ENCODE results near the gene CTIF.

The CTIF gene

DNA sequence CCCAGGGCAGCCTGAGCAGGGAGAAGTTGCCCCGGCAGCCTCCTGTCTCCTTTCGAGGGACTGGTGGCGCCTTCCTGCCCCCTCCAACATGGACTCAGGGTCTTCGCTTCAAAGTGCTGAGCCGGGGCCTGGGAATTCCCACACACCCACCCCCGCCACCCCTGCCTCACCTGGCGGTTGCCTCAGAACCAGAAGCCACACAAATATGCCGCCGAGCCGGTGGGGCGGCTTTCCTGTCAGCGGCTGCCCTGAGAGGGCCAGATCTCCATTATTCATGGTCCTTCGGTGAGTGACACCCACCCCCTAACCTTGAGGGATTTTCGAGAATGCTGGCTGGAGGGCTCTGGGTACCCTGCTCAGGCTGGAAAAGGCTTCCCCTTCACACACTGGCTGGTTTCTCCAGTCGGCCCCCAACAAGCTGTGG lies 340.2 kb downstream of the CTIF start:
- no peak for DNase-seq

DNA sequence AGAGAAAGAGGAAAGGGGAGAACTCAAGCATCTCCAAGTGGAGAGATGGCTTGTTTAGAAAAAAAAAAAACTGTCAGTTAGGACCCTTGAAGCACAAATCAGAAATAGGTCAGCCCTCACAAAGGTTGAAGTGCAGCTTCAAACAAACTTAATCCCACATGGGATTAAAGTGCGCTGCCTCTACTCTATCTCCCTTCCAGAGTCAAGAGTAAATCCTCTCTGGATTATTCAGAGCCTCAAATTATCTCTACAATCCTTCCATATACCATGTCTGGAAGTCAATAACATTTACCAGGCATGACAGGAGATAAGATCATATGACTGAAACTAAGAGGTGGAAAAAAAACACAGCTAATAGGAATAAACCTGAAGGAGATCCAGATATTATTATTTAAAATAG lies 342.1 kb downstream of the CTIF start:
- no peak for DNase-seq

DNA sequence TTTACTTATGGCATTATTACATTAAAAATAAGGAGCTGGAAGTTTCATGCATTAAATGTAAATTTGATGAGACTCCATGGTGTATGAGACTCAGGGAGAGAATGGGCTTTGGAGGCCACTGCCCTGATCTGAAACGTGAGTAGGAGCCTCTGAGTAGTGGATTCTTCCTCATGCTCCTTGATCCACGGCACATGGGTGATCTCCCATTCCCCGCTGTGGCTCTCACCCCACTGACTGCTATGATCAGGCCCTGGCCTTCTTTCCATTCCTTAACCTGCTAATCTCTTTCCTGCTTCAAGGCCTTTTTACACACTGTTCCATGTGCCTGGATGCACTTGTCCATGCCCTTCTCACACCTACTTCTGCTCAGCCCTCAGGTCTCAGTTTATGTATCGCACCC lies 343.5 kb downstream of the CTIF start:
- no peak for DNase-seq

DNA sequence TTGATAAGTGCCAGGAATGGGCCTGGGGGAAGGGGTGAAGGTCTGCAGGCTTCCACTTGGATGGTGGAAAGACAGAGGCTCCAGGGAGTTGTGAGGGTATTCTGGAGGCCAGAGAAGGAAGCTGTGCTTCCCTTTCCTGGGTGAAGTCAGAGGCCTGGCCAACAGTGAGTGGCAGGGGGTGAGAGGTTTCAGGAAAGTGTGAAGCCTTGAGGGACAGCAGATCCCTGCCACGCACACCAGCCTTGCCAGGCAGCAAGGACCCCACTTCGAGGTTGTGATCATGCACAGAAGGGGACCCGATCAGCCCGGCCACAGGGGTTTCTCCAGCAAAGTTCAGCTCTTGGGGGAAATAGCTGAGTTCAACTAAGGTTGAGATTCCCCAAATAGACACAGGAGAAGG lies 345.5 kb downstream of the CTIF start:
- no peak for DNase-seq

DNA sequence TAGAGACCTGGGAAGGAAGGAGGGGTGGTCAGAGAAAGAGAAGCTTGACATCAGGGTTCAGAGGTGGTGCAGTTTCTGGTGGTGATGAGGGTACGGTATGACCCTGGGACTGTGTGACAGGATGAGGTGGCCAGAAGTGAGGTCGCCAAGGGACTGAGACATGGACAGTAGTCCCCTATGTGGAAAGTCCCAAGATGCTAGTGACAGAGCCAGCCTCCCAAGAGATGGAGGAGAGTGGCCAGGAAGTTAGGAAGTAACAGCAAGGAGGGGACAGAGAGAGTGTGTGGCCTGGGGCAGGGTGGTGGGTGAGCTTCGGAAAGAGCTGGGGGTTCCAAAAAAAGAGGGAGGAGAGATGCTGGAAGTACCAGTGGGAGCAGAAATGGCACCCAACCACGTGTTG lies 345.9 kb downstream of the CTIF start:
- no peak for DNase-seq

DNA sequence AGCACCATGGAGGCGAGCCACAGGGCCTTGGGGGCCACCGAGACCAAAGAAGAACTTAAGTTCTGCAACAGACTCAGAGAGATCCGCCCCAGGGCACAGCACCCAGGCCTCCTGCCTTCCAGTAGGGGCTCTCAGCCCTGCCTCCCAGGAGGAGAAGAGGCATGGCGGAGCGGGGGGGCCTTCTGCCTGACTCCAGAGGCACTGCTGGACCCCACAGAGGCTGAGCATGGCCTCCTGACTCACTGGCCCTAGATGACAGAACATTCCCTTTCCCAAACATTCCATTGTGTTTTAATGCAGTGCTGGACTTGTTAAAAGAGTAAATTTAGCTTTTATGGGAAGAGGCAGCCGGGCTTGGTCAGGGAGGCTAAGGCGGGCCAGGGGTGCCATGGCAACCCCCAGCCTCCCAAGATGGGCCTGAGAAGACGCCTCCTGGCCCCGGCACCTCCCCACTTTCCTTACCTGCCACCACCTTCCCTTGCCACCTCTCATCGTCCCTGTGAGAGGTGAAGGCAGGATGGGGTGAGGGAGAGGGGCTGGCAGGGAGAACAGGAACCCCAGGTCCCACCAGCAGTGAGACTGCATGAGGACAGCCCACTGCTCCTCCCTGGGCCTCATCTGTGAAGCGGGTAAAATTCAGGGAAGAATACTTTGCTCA lies 346.6 kb downstream of the CTIF start:
- no peak for DNase-seq

DNA sequence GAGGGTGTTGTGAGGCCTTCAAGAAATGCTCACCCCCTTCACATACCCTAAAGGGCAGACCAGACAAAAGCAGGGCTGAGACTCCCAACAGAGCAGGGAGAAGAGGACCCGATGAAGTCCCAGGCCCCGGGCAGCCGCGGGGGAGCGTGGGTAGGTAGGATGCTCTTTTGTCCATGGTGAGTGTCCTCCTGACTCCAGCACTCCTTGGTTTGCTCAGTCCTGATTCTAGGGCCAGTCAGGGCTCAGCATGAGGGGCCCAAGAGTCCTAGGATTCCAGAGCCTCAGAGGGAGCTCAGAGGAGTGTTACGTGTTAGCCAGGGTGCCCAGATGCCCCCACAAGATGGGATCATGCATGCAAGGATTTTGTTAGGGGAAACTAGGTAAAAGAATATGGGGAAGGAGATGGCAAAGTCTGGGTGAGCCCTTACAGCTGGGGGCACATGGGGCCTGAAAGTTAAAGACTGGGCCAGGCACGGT lies 347.1 kb downstream of the CTIF start:
- no peak for DNase-seq

DNA sequence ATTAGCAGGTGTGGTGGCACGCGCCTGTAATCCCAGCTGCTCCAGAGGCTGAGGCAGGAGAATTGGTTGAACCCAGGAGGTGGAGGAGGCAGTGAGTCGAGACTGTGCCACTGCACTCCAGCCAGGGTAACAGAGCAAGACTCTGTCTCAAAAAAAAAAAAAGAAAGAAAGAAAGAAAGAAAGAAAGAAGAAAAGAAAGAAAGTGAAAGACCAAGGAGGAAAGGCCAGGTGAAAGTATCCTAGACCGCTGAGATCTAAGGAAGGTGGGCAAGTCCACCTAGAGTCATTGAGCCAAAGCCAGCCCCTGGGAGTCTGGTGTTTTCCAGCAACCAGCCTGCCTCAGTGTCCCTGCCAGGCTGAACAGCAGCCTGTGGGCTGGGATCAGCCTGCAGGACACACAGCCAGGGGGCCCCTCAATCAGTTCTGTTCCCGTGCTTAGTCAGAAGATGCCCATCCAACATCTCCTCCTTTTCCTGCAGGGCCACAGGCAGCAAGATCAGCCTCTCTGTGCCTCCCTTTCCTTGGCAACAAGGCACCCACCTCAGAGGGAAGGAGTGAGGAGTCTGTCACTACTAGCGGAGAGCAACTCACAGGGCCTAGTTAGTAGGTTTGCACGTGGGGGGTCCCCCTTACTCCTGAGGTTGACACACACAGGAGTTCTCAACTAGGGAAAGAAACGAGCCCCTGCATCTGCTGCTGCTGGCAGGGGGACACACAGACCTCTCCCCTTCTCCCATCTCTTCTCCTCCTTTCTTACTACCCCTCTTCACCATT lies 347.9 kb downstream of the CTIF start:
- no peak for DNase-seq

DNA sequence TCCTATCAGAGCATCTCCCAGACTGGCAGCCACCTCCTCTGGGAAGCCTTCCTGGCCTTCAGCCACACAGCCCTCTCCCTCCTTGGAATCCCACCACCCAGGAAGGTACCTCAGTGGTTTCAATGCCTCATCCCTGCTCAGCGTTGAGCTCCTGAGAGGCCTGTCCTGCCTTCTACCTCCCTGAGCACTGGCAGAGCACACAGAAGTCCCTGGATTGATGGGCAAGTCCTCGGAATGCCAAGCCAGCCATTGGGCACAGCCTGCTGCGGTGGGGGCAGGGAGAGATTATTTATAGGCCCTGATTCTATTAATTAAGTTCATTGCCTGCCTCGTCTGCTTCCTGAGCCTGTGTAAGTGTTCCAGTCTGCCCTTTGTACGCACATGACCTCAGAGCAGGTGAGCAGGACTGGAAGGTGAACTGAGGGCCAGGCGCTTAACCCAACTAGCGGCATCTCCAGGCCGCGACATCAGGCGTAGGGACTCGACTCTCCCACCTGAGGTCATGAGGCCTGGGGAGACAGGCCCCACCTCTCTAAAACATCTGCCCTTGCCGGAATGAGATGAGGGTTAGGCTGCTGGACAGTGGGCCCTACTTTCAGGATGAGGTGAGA lies 348.6 kb downstream of the CTIF start:
- DNase-seq, result no peak

DNA sequence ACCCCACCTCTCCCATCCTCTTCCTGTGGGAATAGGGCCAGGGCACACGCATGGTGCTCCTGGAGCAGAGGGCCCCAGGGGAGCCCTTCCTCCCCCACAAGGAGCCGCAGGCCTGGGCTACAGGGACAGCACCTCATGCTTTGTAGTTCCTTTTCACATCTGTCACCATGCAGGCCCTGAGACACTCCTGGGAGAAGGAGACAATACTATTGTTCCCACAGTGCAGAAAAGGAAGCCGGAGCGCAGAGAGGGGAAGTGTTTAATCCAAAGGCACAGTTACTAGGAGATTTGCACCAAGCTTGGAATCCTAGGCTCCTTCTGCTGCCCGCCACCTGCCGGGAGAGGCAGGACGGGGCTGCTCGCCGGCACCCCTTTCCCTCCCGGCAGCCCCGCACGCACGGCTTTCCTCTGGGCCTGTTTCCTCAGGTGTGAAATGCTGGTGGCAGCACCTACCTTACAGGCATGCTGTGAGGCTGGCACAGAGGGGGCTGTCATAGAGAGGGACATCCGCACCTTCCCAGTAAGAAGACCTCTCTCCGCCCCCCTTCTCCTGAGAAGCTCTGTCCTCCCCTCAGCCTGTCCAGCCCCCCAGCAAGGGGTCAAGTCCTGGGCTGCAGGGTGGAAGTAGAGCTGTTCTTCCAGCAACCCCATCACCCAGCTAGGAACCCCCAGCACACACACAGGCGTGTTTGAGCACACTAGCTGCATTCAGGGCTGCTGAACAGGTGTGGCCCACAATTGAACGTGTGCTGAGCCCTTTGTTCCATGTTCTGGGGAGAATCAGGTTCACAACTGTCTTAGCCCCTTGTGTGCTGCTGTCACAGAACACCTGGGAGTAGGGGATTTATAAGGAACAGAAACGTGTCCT lies 349.3 kb downstream of the CTIF start:
- no peak for DNase-seq

DNA sequence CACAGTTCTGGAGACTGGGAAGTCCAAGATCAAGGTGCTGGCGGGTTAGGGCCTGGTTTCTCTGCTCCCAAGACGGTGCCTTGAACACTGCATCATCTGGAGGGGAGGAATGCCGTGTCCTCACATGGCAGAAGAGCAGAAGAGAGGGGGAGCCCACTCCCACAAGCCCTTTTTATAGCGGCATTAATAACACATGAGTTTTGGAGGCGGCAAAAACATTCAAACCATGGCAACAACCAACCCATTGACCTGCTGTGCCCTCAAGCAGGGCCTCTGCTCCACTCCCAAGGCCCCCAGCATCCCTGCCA lies 349.9 kb downstream of the CTIF start:
- no peak for DNase-seq

DNA sequence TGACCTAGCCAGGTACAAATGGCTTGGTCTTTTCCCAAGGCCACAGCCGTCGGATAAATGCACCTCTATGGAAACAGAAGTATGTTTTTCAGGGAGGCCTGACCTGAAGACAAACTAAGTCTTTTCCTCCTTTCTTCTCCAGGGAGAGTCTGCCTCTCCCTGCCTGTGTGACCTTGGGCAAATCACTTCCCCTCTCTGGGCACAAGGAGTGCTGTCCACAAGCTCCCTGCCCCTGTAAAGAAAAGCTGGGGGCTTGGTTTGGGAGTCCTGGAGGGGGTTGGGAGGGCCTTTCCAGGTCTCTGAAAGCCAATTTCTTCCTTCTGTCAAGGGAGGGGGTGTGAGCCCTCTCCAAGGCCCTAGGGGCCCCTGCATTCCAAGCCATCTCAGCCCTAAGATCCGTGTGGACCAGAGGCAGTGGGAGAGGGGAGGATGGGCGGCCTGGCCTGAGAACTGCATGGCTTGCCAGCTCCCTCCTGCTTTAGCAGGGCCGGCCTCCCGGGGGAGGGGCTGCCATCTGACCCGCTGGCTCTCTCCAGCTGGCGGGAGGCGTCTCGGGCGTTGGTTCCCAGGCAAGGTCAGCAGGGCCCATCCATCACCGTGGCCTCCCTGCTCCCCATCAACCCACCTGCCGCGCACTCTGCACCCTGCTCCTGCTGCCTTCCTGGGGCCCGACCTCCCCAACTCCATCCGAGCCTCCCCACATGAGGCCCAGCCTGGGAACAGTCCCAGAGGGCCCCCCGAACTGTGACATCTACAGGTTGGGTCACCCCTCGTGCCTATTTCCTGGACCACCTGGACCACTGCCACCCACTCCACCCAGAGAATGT lies 350.5 kb downstream of the CTIF start:
- DNase-seq, result no peak

DNA sequence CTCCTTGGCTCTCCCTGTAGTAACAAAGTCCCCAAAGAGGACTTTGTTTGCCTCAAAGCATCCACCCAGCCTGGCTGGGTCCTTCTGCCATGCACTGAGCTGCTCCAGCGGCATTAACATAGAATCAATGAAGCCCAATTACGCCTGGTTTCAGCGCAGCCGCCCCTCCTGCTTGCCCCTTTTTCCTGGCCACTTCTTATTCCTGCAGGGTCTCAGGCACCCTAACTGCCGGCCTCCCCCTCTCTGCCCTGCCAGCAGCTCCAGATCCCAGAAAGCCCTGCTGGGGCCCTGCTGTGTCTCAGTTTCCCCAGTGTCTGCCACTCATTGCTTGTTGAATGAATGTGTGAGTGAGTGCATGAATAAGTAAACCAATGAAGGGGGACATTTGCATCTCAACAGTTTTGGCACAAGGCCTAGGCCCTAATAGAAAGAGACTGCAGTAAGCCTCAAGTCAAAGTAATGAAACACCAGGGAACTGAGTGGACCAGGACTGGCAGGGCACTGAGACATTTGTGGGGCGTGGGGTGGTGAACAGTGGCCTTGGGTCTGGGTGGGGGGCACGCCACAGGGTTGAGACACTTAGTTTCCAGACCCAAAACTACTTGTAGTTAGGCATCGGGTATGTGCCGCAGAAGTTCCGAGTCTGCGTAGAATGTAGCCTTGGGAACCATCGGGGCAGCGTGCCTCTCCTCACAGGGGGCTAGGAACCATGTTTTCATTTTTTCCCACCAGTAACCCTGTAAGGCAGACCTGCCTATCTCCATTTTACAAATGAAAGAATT lies 351.3 kb downstream of the CTIF start:
- DNase-seq, result no peak

DNA sequence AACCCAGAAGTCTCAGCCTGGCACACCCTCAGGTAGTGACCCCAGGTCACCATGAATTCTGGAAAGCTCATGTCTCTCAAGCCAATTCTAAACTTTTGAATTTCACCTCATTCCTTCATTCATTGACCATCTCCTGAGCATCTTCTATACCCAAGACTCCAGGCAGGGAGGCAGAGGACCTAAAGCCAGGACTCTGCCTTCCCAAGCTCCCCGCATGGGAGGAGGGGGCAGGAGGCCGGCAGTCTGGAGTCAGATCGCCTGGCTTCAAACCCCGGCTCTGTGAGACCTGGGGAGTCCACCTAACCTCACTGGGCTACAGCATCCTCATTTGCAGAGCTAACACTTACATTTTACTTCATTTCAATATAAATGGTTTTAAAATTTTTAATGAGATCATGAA lies 352.9 kb downstream of the CTIF start:
- DNase-seq, result no peak

DNA sequence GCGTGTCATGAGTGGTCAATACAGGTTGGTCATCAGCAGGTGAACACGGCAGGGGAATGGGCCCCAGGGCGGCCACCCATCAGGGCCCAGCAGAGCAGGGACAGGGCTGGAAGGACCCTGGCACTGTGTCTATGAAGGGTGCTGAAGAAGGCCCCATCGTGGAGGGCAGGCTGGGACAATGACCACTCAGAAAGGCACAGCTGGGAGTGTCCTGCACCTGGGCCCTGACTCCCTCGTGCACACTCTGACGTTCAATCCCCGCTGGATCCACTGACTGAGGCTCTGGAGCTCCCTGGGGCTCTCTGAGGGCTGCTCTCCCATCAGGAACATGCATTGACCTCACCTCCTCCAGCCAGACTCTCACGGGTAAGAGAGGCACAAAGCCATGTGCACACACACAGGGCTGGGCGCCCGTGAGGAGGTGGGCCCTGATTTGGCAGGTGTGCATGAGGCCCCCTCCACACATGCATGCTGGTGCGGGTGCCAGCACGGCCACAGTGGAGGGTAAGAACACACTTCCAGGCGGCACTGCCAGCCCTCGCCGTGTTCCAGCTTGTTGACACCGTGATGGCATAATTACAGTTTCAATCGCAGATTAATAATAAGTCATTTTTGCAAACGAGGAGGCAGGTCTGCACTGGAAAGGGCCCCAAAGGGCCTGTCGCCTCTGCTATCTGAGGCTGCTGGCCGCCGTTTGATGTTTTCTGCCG lies 353.5 kb downstream of the CTIF start:
- DNase-seq, result no peak

DNA sequence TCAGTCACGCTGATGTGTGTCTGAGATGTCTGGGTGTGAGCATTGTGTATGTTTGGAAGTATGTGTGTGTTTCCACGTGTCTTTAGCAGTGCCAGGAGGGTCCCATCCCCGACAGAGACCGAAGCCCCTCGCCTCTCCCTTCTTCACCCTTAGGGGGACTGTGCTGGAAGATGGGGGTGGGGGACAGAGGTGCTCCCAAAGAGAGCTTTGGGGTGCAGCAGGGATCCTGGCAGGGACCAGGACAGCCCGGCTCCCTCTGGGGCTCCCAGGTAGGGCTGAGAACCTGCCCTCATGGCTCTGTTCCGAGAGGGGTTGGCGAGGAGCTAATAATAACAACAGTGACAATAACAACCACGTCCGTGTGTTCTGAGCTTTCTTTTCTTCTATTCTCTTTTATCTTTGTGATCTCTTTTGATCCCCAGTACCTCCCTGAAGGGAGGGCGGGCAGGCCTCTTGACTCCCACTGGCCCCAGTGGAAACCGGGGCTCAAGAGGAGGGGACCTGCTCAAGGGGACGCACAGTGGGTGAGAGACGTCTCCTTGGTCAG lies 354.3 kb downstream of the CTIF start:
- DNase-seq, result no peak

DNA sequence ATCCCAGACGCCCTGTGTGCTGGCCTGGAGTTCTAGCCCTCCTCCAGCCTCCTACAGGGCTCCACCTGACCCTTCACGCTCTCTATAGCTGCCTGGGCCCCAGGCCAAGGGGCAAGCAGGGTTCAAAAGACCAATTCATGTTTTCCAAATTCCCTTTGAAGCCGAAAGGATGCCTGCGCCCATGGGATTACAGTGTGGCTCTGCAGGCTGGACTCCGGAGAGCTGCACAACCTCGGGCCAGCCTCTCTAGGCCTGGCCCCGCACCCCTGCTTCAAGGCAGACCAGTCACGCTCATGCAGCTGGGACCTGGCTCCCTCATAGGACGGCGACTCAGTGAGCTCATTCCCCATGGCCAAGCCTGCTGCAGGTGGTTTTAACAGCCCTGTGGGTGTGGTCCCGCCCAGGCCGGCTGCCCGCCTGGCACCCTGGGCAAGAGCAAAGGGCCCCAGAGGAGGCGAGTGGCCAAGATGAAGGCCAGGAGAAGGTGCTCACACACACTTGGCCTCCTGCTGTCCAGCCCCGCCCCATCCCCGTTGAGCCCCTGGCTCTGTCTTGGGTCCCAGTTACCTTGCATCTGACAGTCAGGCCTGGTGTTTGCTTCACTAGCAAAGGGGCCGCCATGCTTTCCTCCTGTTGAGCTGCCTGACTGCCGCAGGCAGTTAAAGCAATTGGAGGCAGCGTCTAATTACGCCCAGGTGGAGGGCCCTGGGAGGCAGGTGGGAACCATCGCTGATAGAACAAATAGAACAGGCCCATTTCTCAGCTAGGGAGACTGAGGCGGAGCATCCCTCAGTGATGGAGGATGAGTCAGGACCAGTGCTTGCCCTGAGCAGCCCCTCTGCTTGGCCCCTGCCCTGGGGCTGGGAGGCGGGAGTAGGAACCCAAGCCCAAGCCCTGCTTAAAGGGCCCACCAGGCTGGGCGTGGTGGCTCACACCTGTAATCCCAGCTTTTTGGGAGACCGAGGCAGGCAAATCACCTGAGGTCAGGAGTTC lies 355.1 kb downstream of the CTIF start:
- no peak for DNase-seq

DNA sequence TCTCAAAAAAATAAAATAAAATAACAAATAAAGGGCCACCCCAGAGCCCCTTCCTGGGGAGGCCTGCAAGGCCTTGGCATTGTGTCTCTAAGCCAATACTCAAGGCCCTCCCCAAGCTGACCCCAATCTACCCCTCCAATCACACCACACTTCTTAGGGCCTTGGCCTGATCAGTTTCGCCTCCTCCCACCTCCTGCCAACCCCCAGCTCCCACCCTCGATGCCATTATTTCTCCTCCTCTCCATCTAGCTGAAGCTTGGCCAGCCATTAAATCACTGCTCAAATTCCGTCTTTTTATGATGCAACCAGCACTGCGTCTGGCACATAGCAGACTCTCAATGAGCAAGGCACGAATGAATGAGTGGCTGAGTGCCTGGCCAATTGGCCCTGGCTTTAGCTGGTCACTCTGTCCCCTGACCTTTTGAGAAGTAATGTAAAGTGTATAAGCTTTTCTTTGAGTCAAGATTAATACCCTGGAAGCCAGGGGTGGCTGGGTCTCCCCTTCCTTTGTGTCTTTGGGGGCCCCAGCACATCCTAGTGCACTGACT lies 356.0 kb downstream of the CTIF start:
- DNase-seq, result no peak

DNA sequence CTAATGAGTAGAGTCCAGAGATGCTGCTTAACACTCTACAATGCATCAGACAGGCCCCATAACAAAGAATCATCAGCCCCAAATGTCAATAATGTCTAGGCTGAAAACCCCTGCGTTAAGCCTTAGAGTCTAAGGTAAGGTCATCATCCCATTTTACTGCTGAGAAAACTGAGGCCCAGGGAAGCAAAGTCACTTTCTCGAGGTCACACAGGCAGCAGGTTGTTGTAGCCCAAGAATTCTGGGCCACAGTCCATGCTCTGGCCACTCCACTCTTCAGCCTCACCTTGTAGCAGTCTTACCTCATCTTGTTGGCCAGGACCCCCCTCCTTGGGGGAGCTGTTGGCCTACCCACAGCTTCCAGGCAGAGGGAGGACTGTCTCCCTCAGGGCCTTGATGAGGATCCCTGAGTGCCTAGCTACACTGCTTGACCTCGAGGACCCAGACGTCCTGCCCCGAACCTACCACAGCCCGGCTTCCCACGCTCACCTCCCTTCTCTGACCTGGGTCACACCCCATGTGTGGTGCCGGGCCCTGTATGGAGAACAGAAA lies 357.6 kb downstream of the CTIF start:
- no peak for DNase-seq
